Nucleus accumbens (tissue), 56 donors: ENCODE data around the gene ZPBP2.
"Not testable (repeated sequence)": the region's sequence is repeated elsewhere in the genome, so short reads cannot be mapped to it uniquely, and the experiment has no call there.

ENCODE experiments used
- DNase-seq, 56 donors: peaks; one replicate each; lab custom pipeline; 2025; lab: John Stamatoyannopoulos, UW

The ZPBP2 gene

DNA sequence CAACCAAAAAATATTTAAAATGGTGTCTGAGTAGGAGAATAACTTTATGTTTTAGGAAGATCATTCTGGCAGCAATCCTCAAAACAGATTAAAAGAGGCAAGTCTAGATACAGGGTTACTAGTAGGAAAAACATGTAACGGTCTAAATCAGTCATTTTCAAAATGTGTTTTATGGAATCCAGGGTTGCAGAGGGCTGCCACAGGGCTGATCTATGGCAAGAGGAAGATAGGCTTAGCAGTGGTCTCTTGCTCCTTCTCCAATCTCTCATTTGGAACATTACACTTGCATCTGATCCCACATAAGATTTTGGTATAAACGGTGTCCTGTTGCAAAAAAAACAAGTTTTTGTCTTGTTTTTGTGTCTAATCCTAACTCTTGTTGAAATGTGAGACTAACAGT, 13.1 kb upstream of the ZPBP2 start:
- no peak for DNase-seq

DNA sequence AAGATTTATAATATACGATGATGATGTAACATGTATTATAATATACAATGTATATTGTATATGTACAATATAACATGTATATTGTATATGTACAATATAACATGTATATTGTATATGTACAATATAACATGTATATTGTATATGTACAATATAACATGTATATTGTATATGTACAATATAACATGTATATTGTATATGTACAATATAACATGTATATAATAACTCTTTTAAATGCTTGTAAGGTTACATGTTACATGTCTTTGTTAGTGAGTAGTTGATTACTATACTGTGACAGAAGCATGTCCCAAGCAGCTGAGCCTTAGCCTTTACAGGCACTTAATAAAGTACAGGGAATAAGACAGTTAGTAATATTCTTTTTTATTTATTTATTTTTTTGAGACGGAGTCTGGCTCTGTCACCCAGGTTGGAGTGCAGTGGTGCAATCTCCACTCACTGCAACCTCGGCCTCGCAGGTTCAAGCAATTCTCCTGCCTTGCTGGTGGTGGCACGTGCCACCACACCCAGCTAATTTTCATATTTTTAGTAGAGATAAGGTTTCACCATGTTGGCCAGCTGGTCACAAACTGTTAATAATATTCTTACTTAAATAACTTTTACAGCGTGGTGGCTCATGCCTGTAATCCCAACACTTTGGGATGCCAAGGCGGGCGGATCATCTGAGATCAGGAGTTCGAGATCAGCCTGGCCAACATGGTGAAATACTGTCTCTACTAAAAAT, 11.9 kb upstream of the ZPBP2 start:
- DNase-seq: not testable (repeated sequence)

DNA sequence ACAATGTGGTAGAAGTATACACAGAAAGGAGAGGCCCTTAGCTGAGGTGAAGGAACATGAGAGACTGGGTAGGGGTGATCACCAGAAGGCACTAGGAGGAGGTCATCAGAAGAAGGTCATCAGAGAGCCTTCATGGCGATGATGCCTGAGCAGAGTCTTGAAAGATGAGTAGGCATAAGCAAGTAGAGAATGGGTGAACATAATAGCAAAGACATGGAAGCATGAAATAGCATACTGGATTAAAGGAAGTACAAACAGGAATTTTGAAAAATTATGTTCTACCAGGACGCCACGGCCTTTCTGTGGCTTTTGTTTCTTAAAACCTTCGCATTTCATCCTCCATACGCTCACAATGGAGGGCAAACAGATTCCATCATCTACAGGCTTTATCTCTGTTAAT, 6.8 kb upstream of the ZPBP2 start:
- no peak for DNase-seq

DNA sequence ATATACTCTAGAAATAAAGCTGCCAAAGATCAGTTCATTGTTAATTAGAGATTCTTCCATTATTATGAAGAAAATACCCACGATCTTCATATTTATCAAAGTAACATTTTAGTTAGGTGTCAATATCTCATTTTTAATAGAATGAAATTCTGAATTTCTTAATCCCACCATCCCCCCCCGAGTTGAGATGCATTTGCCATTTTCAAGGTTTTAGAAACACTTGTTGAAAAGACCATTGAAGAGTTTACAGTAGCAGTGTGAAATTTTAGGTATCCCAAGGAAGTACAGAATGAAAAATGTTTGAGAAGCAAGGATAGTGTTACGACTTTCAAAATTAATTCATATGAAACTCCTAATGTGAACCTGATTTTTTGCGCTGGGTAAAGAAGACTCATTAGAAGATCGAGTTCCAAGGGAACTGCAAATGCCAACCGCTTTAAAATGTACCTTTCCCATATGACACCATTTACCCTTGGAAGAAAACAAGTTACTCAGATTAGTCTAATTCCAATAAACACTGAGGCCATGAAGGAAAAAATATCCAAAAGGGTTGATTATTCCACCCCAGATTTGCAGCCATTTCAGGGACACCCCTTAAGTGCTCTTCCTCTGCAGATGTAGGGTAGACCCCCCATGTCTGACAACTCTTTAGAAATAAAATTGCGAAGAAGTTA, 4.6 kb upstream of the ZPBP2 start:
- no peak for DNase-seq

DNA sequence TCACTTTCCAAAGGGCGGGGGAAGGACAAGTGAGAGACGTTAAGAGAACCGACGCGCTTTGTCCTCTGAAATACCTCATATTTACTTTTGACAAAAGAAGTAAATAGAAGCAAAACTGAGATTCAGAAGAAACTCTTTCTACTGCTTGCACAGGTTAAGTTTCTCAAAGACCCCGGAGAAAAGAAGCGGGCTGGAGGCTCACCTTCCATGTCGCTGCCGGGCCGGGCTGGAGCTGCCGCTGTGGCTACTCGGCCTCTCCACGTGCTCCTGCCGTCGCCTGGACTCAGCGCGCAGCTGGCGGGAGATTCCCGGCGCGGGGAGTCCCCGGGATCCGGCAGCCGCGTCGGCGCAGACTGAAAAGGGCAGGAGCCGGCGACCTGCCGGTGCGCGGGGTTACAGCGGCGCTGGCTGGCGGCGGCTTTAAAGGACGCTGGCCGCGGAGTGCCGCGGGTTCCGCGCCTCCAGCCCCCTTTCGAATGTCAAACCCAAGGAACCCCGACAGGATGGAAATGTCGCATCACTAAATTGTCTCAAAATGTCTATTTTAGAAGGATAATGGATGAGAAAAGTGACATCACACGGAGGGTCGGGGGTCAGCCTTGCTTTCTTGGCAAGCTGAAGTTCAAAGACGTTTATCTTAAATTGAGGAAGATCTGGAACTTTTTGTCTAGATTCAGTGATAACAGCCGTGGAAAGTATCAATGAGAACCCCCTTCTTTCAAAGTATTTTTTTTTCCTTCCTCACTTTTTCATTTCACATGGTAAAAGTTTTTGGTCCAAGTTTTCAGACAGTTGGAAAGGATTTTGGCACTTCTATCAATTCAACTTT, 3.9 kb upstream of the ZPBP2 start, which contains the start of gene IKZF3:
IKZF3 (minus strand) TSS at position 395 of the 829 bp plus-strand sequence; CDS start at position 209, 186 bp downstream.
- DNase-seq: peak in 3 of 56 donors; percentile 2 to 15 (median 12)

DNA sequence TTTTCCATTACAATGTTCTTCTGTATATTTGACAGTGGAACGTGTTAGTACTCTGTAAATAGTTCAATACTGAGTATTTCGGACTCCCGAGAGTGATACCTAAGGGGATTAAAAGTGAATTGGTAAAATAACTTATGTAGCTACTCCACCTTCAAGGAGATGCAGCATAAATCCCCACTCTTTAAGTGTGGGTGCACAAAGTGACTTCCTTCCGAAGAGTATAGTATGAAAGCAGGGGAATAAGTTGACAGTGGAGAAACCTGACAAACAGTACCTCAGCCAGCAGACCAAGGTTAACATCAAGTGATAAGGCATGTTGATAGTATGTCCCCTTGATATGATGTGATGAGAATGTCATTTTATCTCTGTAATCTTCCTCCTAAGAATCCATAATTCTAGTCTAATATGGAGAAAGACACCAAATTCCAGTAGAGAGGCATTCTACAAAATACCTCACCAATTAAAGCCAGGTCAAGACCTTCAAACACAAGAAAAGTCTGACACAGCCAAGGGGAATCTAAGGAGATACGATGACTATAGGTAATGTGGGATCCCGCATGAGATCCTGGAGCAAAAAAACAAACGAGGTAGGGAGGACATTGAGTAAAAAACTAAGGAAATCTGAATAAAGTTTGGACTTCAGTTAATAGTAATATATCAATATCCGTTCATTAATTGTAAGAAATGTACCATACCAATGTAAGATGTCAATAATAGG, 1.8 kb upstream of the ZPBP2 start:
- no peak for DNase-seq

DNA sequence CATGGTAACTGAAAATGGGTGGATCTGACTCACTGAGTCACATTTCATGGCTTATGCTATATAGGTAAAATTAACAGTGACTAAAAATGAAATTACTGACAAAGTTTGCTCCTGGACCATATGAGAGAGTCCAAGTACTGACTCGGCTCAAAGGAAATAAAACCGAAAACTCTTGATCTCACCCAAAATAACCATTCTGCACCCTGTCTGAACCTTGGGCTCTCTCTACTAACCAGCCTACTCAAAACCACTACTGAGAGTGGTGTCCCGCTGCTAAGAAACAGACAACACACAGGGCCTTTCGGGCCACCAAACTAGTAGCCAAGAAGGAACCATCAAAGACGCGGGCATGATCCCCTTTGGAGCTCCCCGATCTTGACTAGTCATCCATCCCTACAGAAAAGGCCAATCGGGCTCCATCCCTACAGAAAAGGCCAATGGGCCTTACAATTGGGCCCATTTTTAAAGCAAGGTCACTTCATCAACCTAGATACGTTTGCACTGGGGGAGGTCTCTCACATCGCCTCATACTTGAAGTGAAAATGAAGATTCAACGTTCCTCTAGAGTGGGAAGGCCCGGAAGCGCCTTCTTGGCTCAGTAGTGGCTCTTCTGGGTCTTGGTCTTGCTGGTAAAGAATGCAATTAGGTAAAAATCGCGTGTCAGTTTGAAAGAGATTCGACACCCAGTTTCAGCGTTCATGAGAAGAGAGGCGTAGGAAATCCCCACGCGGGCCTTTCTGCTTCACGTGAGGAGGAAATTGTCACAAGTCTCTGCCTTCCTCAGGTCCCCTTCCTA, 720 bp upstream of the ZPBP2 start:
- DNase-seq: no peak

DNA sequence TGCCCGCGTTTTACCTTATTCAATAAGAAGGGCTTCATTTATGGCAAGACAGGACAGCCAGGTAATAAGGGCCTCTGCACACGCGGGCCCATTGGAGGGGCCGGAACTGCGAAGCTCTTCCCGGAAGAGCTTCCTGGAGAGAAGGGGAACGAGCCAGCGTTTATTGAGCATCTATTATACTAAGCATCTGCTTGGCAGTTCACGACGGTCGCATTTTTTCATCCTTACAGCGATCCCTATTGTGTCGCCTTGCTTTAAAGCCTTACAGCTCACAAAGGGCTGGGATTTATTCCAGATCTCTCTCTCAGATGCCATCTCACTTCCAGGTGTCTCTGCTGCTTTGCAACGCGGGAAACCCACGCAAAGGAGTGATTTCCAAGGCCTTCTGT, 546 bp downstream of the ZPBP2 start:
- no peak for DNase-seq

DNA sequence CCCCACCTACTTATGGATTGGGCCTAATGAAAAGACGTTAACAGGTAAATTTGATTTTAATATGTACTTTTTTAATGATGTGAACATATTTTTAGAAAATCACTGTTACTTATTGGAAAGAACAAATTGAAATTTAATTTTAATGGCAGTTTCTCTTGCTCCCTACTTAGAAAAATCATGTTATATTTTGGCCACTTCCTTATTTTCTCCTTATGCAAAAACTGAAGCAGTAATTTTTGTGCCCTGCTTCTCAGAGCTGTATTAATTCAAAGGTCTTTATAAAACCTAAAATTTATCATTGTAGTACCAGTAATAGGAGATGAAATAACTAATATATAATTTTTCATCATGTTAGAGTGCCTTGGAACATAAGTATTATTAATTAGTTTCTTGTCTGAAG, 2.8 kb downstream of the ZPBP2 start:
- DNase-seq: no peak

DNA sequence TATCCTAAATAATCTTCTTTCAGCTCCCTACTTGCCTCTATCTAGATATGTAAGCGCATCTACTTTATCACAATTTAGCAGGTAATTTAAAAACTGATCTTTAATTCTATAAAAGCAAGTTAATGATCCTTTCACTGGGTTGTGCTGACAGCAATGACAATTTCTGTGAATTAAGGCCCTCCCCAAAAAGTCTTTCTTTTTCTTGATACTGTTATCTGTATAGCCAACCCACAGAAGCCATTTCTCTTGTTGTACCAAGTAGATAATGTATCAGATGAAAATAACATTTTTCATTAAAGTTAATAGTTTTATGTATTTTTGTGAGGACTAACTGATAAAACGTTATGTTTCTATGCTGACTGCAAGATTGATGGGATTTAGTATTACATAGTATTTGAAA, 3.8 kb downstream of the ZPBP2 start:
- DNase-seq: no peak

DNA sequence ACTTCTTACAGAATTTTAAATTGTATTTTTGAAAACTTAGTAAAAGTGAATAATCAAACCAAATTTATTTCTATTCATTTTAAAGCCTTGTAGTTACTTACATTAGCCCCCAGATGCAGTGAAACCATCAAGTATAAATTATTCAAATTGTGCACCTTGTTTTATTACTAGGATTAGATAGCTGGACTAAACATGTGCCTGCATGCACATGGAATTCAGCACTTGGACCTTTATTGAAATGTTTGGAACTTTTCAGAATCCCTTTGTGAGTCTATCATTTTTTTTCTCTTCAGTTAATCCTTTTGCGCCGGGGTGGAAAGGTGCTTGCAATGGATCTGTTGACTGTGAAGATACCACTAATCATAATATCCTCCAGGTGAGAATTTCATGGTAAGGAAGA, 4.7 kb downstream of the ZPBP2 start:
- DNase-seq: no peak

DNA sequence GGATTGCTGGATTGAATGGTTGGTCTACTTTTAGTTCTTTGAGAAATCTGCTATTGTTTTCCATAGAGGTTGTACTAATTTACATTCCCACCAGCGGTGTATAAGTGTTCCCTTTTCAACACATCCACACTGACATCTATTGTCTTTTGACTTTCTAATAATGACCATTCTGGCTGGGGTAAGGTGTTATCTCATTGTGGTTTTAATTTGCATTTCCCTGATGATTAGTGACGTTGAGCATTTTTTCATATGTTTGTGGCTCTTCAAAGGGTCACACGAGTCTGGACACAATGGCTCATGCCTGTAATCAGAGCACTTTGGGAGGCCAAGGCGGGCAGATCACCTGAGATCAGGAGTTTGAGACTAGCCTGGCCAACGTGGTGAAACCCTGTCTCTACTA, 18.1 kb downstream of the ZPBP2 start:
- DNase-seq: not testable (repeated sequence)

DNA sequence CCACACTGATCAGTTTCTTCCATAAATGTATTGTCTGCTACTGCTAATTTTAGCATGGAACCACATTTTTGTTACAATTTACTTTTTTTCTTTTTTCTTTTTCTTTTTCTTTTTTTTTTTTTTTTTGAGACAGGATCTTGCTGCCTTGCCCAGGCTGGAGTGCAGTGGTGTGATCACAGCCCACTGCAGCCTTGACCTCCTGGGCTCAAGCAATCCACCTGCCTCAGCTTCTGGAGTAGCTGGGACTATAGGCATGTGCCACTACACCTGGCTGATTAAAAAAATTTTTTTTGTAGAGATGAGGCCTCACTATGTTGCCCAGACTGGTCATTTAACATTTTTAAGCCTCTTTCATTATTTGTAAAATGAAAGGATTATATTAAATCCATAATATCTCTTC, 19.1 kb downstream of the ZPBP2 start:
- DNase-seq: no peak

DNA sequence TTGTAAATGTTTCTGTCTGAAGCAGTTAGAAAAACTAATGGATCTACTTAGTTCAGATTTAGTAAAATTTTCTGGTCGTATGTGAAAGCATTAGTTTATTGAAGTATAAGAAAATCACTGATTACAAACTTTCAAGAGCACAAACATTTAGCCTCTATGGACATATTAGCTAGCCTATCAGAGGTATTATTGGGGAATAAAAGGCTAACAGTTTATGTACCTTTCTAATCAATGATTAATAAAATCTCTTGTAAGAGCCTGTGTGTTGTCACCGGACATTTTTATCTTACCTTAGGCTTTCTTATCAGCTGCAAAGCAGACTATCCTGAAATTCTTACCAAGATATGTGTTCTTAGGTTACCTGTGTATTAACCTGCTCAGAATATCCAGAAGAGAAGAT, 21.2 kb downstream of the ZPBP2 start:
- no peak for DNase-seq

DNA sequence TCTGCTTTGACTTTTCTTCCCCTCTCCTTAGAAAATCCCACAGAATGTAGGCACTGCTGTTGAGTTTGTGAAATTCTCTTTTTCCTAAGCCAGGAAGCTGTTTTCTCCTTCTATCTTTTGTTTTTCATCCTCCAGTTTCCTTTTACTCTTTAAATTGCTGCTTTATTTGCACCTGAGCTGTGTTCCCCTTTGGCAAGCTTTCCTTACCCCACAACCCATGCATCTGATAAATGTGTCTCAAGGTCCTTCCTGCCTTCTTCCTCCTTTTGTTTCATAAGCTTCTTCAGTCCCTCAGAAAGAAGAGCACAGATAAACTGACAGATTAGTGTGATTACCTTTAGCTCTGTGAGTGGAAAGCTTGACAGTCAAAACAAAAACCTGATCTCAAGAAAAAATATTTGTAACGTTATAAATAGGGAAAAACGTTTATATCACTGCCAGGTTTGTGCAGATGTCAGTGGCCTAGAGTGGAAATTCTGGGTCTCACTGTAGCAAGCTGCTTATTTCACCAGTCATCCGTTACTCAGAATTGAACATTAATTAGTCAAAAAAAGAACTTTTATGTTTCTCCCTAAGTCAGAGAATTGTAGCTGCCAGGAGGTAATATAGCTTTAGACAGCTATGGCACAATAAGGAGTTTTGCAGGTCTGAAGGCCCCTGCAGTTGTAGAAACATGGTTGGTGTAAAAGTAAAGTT, 26.8 kb downstream of the ZPBP2 start:
- DNase-seq: no peak

DNA sequence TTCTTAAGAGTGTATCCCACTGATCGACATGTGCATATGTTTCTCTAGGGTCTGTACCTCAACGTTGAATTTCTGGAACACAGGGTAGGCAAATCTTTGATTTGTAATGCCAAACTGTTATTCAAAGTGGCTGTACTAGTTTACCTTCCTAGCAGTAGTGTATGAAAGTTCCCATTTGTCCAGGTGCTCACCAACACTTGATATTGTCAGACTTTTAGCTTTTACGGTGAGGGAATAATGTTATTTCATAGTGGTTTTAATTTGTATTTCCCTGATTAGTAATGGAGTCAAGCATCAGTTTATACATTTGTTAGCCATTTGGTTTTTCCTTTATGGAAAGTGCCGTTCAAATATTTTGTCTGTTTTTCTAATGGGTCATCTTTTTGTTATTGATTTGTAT, 30.1 kb downstream of the ZPBP2 start:
- DNase-seq: no peak

DNA sequence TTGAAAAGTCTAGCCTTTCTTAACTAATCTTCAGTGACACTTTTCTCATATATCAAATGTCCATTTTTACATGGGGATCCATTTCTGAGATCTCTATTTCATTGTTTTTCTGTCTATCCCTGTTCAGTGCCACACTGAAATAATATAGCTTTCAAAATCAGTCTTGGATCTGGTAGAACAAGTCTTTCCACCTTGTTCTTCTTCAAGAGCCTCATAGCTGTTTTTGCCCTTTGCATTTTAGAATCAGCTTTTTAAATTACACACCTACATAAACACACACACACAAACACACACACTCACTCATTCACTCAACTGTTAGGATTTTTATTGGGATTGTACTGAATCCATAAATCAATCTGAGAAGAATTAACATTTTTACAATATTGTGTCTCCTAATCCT, 31.2 kb downstream of the ZPBP2 start:
- no peak for DNase-seq

DNA sequence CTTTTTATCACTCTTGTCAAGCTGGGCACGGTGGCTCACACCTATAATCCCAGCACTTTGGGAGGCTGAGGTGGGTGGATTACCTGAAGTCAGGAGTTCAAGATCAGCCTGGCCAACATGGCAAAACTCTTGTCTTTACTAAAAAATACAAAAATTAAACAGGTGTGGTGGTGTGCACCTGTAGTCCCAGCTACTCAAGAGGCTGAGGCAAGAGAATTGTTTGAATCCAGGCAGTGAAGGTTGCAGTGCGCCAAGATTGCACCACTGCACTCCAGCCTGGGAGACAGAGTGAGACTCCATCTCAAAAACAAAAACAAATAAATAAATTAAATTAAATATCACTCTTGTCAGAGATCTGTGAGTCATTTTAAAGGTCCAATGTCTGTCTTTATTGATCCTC, 34.0 kb downstream of the ZPBP2 start:
- DNase-seq: not testable (repeated sequence)

DNA sequence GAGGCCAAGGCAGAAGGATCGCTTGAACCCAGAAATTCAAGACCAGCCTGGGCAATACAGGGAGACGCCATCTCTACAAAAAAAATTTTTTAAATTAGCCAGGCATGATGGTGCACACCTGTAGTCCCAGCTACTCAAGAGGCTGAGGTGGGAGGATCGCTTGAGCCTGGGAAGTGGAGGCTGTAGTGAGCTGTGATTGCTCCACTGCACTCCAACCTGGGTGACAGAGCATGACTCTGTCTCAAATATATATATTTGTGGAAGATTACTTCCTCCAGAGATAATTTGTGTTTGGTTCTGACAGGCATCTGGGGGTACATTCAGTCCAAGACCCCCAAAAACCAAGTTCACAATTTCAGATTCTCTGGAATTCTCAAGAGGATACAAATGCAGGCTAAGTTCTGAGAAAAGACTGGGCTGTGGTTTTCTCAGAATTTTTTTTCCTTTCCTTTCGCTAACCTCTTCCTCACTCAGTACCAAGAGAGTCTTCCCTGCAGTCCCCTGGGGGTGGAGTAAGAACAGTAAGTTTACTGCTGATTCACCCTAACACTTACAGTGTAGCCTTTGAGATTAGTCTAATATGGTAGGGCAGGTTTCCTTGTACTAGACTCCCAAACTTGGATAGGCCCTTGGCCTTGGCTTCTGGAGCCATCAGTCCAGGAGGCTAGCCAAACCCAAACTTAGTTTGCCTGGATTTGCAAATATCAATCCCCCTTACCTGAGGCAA, 35.3 kb downstream of the ZPBP2 start:
- no peak for DNase-seq
